ENCODE results near the gene NLRC5.

NLRC5 gene

DNA sequence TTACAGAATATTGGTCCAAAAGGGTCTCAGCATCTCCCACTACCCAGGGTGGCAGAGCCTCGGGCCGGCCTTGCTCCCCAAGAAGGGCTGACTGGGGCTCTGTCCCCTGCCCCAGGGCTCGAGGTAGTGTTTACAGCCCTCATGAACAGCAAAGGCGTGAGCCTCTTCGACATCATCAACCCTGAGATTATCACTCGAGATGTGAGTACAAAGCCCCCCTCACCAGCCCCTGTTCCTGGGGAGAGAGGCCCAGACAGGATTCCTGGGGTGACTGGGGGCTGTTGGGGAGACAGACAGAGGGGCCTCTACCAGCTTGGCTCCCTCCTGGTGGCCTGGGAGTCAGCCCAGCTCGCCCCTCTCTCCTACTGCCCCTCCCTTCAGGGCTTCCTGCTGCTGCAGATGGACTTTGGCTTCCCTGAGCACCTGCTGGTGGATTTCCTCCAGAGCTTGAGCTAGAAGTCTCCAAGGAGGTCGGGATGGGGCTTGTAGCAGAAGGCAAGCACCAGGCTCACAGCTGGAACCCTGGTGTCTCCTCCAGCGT is 6.1 kb upstream of the NLRC5 start:
- TF ChIP-seq RARB (CRISPR knock-in tag; IDR thresholded peaks at IDR 0.05) (no peak), PPARA (CRISPR knock-in tag; IDR thresholded peaks at IDR 0.05; ENCODE audit: borderline replicate concordance) (no peak), TCF4 (CRISPR knock-in tag; IDR thresholded peaks at IDR 0.05; ENCODE audit: borderline replicate concordance) (no peak), ISL1 (CRISPR knock-in tag; IDR thresholded peaks at IDR 0.05) (no peak), ZFP3 (CRISPR knock-in tag; IDR thresholded peaks at IDR 0.05) (no peak), OSR1 (CRISPR knock-in tag; IDR thresholded peaks at IDR 0.05) (no peak), ARNTL (CRISPR knock-in tag; IDR thresholded peaks at IDR 0.05; ENCODE audit: borderline replicate concordance, low read depth) (no peak), CSDC2 (CRISPR knock-in tag; IDR thresholded peaks at IDR 0.05) (no peak), ZC3H10 (CRISPR knock-in tag; IDR thresholded peaks at IDR 0.05) (no peak)
- TF ChIP-seq, protein P1, sequence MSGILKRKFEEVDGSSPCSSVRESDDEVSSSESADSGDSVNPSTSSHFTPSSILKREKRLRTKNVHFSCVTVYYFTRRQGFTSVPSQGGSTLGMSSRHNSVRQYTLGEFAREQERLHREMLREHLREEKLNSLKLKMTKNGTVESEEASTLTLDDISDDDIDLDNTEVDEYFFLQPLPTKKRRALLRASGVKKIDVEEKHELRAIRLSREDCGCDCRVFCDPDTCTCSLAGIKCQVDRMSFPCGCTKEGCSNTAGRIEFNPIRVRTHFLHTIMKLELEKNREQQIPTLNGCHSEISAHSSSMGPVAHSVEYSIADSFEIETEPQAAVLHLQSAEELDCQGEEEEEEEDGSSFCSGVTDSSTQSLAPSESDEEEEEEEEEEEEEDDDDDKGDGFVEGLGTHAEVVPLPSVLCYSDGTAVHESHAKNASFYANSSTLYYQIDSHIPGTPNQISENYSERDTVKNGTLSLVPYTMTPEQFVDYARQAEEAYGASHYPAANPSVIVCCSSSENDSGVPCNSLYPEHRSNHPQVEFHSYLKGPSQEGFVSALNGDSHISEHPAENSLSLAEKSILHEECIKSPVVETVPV (CRISPR knock-in tag; IDR thresholded peaks at IDR 0.05), result no peak
- TF ChIP-seq, protein P2, sequence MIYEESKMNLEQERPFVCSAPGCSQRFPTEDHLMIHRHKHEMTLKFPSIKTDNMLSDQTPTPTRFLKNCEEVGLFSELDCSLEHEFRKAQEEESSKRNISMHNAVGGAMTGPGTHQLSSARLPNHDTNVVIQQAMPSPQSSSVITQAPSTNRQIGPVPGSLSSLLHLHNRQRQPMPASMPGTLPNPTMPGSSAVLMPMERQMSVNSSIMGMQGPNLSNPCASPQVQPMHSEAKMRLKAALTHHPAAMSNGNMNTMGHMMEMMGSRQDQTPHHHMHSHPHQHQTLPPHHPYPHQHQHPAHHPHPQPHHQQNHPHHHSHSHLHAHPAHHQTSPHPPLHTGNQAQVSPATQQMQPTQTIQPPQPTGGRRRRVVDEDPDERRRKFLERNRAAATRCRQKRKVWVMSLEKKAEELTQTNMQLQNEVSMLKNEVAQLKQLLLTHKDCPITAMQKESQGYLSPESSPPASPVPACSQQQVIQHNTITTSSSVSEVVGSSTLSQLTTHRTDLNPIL (CRISPR knock-in tag; IDR thresholded peaks at IDR 0.05; ENCODE audit: low read depth), result no peak
- TF ChIP-seq, protein P3, sequence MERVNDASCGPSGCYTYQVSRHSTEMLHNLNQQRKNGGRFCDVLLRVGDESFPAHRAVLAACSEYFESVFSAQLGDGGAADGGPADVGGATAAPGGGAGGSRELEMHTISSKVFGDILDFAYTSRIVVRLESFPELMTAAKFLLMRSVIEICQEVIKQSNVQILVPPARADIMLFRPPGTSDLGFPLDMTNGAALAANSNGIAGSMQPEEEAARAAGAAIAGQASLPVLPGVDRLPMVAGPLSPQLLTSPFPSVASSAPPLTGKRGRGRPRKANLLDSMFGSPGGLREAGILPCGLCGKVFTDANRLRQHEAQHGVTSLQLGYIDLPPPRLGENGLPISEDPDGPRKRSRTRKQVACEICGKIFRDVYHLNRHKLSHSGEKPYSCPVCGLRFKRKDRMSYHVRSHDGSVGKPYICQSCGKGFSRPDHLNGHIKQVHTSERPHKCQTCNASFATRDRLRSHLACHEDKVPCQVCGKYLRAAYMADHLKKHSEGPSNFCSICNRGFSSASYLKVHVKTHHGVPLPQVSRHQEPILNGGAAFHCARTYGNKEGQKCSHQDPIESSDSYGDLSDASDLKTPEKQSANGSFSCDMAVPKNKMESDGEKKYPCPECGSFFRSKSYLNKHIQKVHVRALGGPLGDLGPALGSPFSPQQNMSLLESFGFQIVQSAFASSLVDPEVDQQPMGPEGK (CRISPR knock-in tag; IDR thresholded peaks at IDR 0.05; ENCODE audit: borderline replicate concordance), result no peak
- TF ChIP-seq, protein P4, sequence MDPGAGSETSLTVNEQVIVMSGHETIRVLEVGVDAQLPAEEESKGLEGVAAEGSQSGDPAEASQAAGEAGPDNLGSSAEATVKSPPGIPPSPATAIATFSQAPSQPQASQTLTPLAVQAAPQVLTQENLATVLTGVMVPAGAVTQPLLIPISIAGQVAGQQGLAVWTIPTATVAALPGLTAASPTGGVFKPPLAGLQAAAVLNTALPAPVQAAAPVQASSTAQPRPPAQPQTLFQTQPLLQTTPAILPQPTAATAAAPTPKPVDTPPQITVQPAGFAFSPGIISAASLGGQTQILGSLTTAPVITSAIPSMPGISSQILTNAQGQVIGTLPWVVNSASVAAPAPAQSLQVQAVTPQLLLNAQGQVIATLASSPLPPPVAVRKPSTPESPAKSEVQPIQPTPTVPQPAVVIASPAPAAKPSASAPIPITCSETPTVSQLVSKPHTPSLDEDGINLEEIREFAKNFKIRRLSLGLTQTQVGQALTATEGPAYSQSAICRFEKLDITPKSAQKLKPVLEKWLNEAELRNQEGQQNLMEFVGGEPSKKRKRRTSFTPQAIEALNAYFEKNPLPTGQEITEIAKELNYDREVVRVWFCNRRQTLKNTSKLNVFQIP (CRISPR knock-in tag; IDR thresholded peaks at IDR 0.05; ENCODE audit: borderline replicate concordance, low read depth), result no peak
- no peak for ATAC-seq

DNA sequence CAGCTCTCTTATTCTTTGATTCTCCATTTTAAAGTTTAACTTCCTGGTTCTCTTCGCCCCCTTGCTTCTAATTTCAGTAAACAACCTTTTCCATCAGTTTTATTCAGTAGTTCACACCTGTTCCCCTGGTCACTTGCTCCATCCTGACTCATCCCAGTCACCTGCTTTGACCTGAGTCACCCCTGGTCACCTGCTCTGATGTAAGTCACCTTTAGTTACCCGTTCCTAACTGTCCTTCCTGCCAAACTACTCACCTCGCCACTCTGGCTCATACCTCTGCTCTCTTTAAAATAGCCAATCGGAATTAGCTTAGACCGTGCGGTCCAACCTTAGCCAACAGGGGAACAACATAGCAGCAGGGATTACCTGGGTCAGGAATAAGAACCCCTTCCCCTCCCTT is 4.7 kb upstream of the NLRC5 start:
- ATAC-seq, result no peak
- TF ChIP-seq ARNTL (CRISPR knock-in tag; IDR thresholded peaks at IDR 0.05; ENCODE audit: borderline replicate concordance, low read depth) (no peak), CSDC2 (CRISPR knock-in tag; IDR thresholded peaks at IDR 0.05) (no peak), TOX (CRISPR knock-in tag; IDR thresholded peaks at IDR 0.05; ENCODE audit: borderline replicate concordance) (no peak), ZNF8 (CRISPR knock-in tag; IDR thresholded peaks at IDR 0.05) (no peak), ZNF70 (CRISPR knock-in tag; IDR thresholded peaks at IDR 0.05) (no peak), ZFP3 (CRISPR knock-in tag; IDR thresholded peaks at IDR 0.05) (no peak), SNAI2 (CRISPR knock-in tag; IDR thresholded peaks at IDR 0.05) (no peak), ZFP30 (CRISPR knock-in tag; IDR thresholded peaks at IDR 0.05) (no peak), BACH2 (CRISPR knock-in tag; IDR thresholded peaks at IDR 0.05; ENCODE audit: borderline replicate concordance) (no peak), ZNF565 (CRISPR knock-in tag; conservative IDR thresholded peaks at IDR 0.05; ENCODE audit: low read depth) (no peak), GLIS3 (CRISPR knock-in tag; IDR thresholded peaks at IDR 0.05) (no peak), RARB (CRISPR knock-in tag; IDR thresholded peaks at IDR 0.05) (no peak), ZC3H10 (CRISPR knock-in tag; IDR thresholded peaks at IDR 0.05) (no peak), PPARA (CRISPR knock-in tag; IDR thresholded peaks at IDR 0.05; ENCODE audit: borderline replicate concordance) (no peak)
- TF ChIP-seq, protein P3 (CRISPR knock-in tag; IDR thresholded peaks at IDR 0.05; ENCODE audit: borderline replicate concordance), result no peak
- TF ChIP-seq, protein P1 (CRISPR knock-in tag; IDR thresholded peaks at IDR 0.05), result no peak
- TF ChIP-seq, protein P4 (CRISPR knock-in tag; IDR thresholded peaks at IDR 0.05; ENCODE audit: borderline replicate concordance, low read depth), result no peak
- TF ChIP-seq, protein P2 (CRISPR knock-in tag; IDR thresholded peaks at IDR 0.05; ENCODE audit: low read depth), result no peak

Measured in SK-N-SH treated with all-trans-retinoic acid at 6 μM for 48 hours (cell line).